Measurements from ENCODE around the gene CFAP65. TPM values are rescaled to one million over a fixed set of nuclear protein-coding genes. Genes with fewer than 3 reads are reported as not detected.

Gene CFAP65
- polyA plus RNA-seq, 1 donor (not counting 4 experiments of a cell fraction or from before 2014, with no cell fraction given): not detected

DNA sequence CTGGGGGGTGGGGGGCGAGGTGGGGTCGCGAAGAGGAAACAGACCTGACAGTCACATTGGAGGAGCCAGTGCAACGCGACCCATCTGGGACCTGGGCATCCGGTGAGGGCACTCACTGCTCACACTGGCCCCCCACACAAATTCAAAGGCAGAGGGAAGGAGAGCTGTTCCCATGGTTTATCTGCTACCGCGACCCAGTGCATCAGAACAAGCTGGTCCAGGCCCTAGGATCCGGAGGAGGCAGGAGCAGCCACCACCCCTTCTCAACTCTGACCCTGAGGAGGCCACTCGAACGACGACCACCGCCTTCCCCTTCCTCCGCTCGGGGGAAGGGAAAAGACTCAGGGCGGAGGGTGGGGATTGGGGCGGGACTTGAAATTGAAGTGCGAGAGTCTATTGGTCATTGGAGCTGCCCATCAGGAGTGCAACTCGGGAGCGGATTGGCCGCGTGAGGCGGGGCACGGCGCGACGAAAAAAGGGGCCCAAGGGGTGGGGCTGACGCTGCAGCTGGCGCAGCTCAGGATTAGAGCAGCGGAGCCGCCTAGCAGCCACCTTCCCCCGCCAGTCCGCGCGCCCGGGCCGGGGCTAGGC is 82.1 kb downstream of the CFAP65 start, which contains the start of gene CDK5R2:
Gene CDK5R2 (plus strand): TSS at position 526 of the 591 bp plus-strand sequence. CDS start 155 bp downstream, outside the sequence.
- Histone ChIP-seq H3K4me1 (ENCODE audit: control insufficient read depth, extremely low read depth, insufficient read depth, low read length) (peaks cover 8% of the 10 kb centered on the region), H3K9me3 (ENCODE audit: control insufficient read depth, low read depth, low read length) (no peaks in the 10 kb centered on the region), H3K79me2 (ENCODE audit: control insufficient read depth, insufficient read depth, low read length) (no peaks in the 10 kb centered on the region), H3K36me3 (ENCODE audit: control insufficient read depth in 2 of 2, extremely low read depth in 1 of 2, insufficient read depth in 2 of 2, low read length in 2 of 2) (no peaks in the 10 kb centered on the region), H3K9ac (ENCODE audit: control insufficient read depth, extremely low read depth, insufficient read depth, low read length) (no peak within 1 kb of the TSS), H2AFZ (ENCODE audit: control insufficient read depth, low read length) (no peak within 1 kb of the TSS), H3K9me1 (ENCODE audit: control insufficient read depth, extremely low read depth, insufficient read depth, low read length) (no peaks in the 10 kb centered on the region), H3K27me3 (ENCODE audit: control insufficient read depth, extremely low read depth, insufficient read depth, low read length) (peaks cover 62% of the 10 kb centered on the region), H3K27ac (ENCODE audit: control insufficient read depth, insufficient read depth, low read length) (no peak within 1 kb of the TSS), H3K4me3 (ENCODE audit: control insufficient read depth in 2 of 3, extremely low read depth in 1 of 3, insufficient read depth in 2 of 3, low read depth in 1 of 3, low read length in 3 of 3) (peak within 1 kb of the TSS; percentile 37 to 54 (median 37)), H3K4me2 (ENCODE audit: control insufficient read depth, extremely low read depth, insufficient read depth, low read depth, low read length) (peak within 1 kb of the TSS; percentile 41), H4K20me1 (ENCODE audit: control insufficient read depth, extremely low read depth, insufficient read depth, low read length) (peaks cover 8% of the 10 kb centered on the region)
- TF ChIP-seq, protein P1, sequence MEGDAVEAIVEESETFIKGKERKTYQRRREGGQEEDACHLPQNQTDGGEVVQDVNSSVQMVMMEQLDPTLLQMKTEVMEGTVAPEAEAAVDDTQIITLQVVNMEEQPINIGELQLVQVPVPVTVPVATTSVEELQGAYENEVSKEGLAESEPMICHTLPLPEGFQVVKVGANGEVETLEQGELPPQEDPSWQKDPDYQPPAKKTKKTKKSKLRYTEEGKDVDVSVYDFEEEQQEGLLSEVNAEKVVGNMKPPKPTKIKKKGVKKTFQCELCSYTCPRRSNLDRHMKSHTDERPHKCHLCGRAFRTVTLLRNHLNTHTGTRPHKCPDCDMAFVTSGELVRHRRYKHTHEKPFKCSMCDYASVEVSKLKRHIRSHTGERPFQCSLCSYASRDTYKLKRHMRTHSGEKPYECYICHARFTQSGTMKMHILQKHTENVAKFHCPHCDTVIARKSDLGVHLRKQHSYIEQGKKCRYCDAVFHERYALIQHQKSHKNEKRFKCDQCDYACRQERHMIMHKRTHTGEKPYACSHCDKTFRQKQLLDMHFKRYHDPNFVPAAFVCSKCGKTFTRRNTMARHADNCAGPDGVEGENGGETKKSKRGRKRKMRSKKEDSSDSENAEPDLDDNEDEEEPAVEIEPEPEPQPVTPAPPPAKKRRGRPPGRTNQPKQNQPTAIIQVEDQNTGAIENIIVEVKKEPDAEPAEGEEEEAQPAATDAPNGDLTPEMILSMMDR (optimal IDR thresholded peaks at IDR 0.05 in 1 of 3, IDR thresholded peaks at IDR 0.05 in 1 of 3, conservative IDR thresholded peaks at IDR 0.05 in 1 of 3; ENCODE audit: extremely low read depth in 1 of 3, insufficient read depth in 2 of 3, low read length in 3 of 3): no peak
- no peak for TF ChIP-seq EZH2 (IDR thresholded peaks at IDR 0.05; ENCODE audit: low read length)
- peak; percentile 23 for DNase-seq (ENCODE audit: low read depth, low spot score)
- FAIRE-seq: no peak
- dilution Hi-C loops (cut with MboI; ENCODE audit: extremely low pct_ligation_motif_present, low sequenced_read_pairs): loop anchor here (5.0 kb wide), 1 partner anchor 37 kb away; no protein-coding TSS in a partner anchor

DNA sequence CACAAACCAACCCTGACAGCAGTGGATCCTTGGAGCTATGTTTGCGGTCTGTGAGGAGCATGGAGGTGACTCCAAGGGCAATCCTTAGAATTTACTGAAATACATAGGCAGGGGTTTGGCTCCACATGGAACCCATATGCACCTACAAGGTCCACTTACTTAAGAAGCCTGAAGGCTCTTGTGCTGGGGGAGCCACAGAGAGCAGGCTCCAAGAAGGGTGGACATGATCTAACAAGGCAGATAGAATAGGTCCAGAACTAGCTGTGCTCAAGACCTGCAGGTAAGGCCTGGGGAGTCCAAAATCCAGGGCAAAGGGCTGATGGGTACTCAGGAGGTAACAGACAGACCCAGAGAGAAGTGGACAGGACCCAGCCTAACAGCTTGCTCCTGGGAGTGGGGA is 83.0 kb downstream of the CFAP65 start:
- Histone ChIP-seq H3K9me3 (ENCODE audit: control insufficient read depth, low read depth, low read length) (no peaks in the 10 kb centered on the region), H3K9me1 (ENCODE audit: control insufficient read depth, extremely low read depth, insufficient read depth, low read length) (no peaks in the 10 kb centered on the region), H3K4me2 (ENCODE audit: control insufficient read depth, extremely low read depth, insufficient read depth, low read depth, low read length) (no peak overlapping the region), H3K27ac (ENCODE audit: control insufficient read depth, insufficient read depth, low read length) (no peak overlapping the region), H3K79me2 (ENCODE audit: control insufficient read depth, insufficient read depth, low read length) (no peaks in the 10 kb centered on the region), H2AFZ (ENCODE audit: control insufficient read depth, low read length) (no peak overlapping the region), H3K4me3 (ENCODE audit: control insufficient read depth in 2 of 3, extremely low read depth in 1 of 3, insufficient read depth in 2 of 3, low read depth in 1 of 3, low read length in 3 of 3) (no peak overlapping the region), H4K20me1 (ENCODE audit: control insufficient read depth, extremely low read depth, insufficient read depth, low read length) (peaks cover 8% of the 10 kb centered on the region), H3K36me3 (ENCODE audit: control insufficient read depth in 2 of 2, extremely low read depth in 1 of 2, insufficient read depth in 2 of 2, low read length in 2 of 2) (no peaks in the 10 kb centered on the region), H3K4me1 (ENCODE audit: control insufficient read depth, extremely low read depth, insufficient read depth, low read length) (peaks cover 3% of the 10 kb centered on the region), H3K27me3 (ENCODE audit: control insufficient read depth, extremely low read depth, insufficient read depth, low read length) (peaks cover 62% of the 10 kb centered on the region), H3K9ac (ENCODE audit: control insufficient read depth, extremely low read depth, insufficient read depth, low read length) (no peak overlapping the region)
- TF ChIP-seq, protein P1 (optimal IDR thresholded peaks at IDR 0.05 in 1 of 3, IDR thresholded peaks at IDR 0.05 in 1 of 3, conservative IDR thresholded peaks at IDR 0.05 in 1 of 3; ENCODE audit: extremely low read depth in 1 of 3, insufficient read depth in 2 of 3, low read length in 3 of 3): no peak
- no peak for TF ChIP-seq EZH2 (IDR thresholded peaks at IDR 0.05; ENCODE audit: low read length)
- DNase-seq (ENCODE audit: low read depth, low spot score) (no peak), FAIRE-seq (no peak)
- dilution Hi-C loops (cut with MboI; ENCODE audit: extremely low pct_ligation_motif_present, low sequenced_read_pairs): loop anchor here (5.0 kb wide), 1 partner anchor 36 kb away; no protein-coding TSS in a partner anchor

Measured in keratinocyte (primary cell).